DOHH2 (cell line): Measurements from ENCODE around the gene SLC39A11.

ENCODE experiments used
- CTCF ChIP-seq: fragments of 200-600 bp; sonication (generic); IDR thresholded peaks from one replicate; pipeline ENCODE4 v1.5.1; 2014; ENCODE audit warnings: antibody characterized with exemption, mild to moderate bottlenecking, low read depth, low read length; ENCODE audit not compliant: poor library complexity, severe bottlenecking
- EZH2phosphoT487 ChIP-seq: fragments of 200-600 bp; sonication (generic); IDR thresholded peaks from 2 replicates; pipeline ENCODE4 v1.6.1; 2017; ENCODE audit warnings: borderline replicate concordance, mild to moderate bottlenecking, antibody characterized with exemption, low read length, moderate library complexity, mixed read lengths

GRCh38 chr17:73068322-73069153, 23.9 kb downstream of the SLC39A11 start:
- TF ChIP-seq CTCF (no peak), EZH2phosphoT487 (no peak)
